Vagina (tissue), 2 donors: ENCODE results near the gene SYNDIG1. TPM values are rescaled to one million over a fixed set of nuclear protein-coding genes. Genes with fewer than 3 reads are reported as not detected.

ENCODE experiments used
- DNase-seq, 2 donors: peaks; one replicate each; pipeline ENCODE4 v3.0.0-alpha.2; 2017; ENCODE audit errors: extremely low spot score in 2 of 2
- H3K27ac ChIP-seq: fragments of 200-600 bp; sonication (generic); one replicate; pipeline ENCODE4 v1.5.1; 2019
- H3K27me3 ChIP-seq: fragments of 200-600 bp; sonication (generic); one replicate; pipeline ENCODE4 v1.5.1; 2019
- H3K36me3 ChIP-seq, 2 donors: fragments of 200-600 bp; sonication (generic); one replicate each; pipeline ENCODE4 v1.5.1; 2017 to 2019
- H3K4me1 ChIP-seq: fragments of 200-600 bp; sonication (generic); one replicate; pipeline ENCODE4 v1.5.1; 2019
- H3K4me3 ChIP-seq, 2 donors: fragments of 200-600 bp; sonication (generic); 1 replicate in 1 of 2; 2 replicates in 1 of 2; pipeline ENCODE4 v1.5.1; 2016 to 2019
- H3K9me3 ChIP-seq: fragments of 200-600 bp; sonication (generic); one replicate; pipeline ENCODE4 v1.5.1; 2019
- POLR2A ChIP-seq, 2 donors: fragments of 450-650 bp; IDR thresholded peaks; one replicate each; pipeline ENCODE4 v1.6.1; 2017; ENCODE audit warnings: antibody characterized with exemption in 2 of 2, mild to moderate bottlenecking in 2 of 2, moderate library complexity in 2 of 2
- POLR2AphosphoS5 ChIP-seq, 2 donors: sonication (generic); formaldehyde crosslinking; IDR thresholded peaks; one replicate each; pipeline ENCODE4 v1.9.0; 2017; ENCODE audit warnings: antibody characterized with exemption in 2 of 2, mild to moderate bottlenecking in 2 of 2, low read depth in 1 of 2; ENCODE audit not compliant: insufficient read depth in 1 of 2
- intact Hi-C: fragments of 100-400 bp; cut with DNase I; formaldehyde crosslinking; loops from one replicate; pipeline ENCODE4 v1.15.1; 2023
- total RNA-seq: library from RNA; depleted of rRNA; stranded (reverse); fragments of >200 nt; gene quantifications from one replicate; pipeline ENCODE4 v1.2.3, GENCODE V29; 2016
- TF ChIP-seq, protein P1 (sequence below), 3 experiments: fragments of 450-650 bp in 2 of 3; fragments of 200-600 bp in 1 of 3; sonication (generic) in 1 of 3; IDR thresholded peaks; one replicate each; pipeline ENCODE4 v1.5.1; 2017 to 2019; ENCODE audit warnings: antibody characterized with exemption in 3 of 3, mild to moderate bottlenecking in 2 of 3, moderate library complexity in 2 of 3

Gene SYNDIG1
- total RNA-seq, 1 donor from 2014 or later = 3.2 TPM

DNA sequence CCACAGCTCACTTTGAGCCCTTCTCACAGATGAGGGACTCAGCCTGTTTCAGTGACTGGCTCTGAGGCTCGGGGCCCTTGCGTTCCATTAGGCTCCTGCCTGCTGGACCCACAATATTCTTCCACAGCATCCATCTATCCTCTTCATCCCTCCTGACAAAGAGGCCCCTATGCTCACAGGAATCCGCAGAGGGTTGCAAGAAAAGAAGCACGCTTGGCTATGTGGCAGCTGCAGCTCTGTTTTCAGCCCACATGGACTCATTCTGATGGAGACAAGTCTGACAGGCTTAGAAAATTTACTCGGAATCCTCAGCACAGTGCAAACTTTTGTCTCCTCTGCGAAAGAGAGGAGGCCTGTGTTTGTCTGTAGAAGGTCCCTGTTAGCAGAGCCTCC, 207.5 kb downstream of the SYNDIG1 start:
- no peak for TF ChIP-seq POLR2AphosphoS5 (IDR thresholded peaks at IDR 0.05; ENCODE audit: insufficient read depth in 1 of 2, low read depth in 1 of 2)
- TF ChIP-seq POLR2A (IDR thresholded peaks at IDR 0.05) = no peak
- intact Hi-C loops = no loop called here
- no peaks in the 10 kb centered on the region for H3K36me3 ChIP-seq
- H3K4me1 ChIP-seq = peaks cover 6% of the 10 kb centered on the region
- no peaks in the 10 kb centered on the region for H3K27me3 ChIP-seq
- no peaks in the 10 kb centered on the region for H3K9me3 ChIP-seq
- no peak overlapping the region for H3K4me3 ChIP-seq
- no peak for DNase-seq
- H3K27ac ChIP-seq = no peak overlapping the region

GRCh38 chr20:24677626-24678315, 208.3 kb downstream of the SYNDIG1 start:
- H3K9me3 ChIP-seq = no peaks in the 10 kb centered on the region
- DNase-seq = no peak
- no peaks in the 10 kb centered on the region for H3K36me3 ChIP-seq
- intact Hi-C loops = no loop called here
- H3K27me3 ChIP-seq = no peaks in the 10 kb centered on the region
- peaks cover 6% of the 10 kb centered on the region for H3K4me1 ChIP-seq
- no peak overlapping the region for H3K4me3 ChIP-seq
- TF ChIP-seq, protein P1, sequence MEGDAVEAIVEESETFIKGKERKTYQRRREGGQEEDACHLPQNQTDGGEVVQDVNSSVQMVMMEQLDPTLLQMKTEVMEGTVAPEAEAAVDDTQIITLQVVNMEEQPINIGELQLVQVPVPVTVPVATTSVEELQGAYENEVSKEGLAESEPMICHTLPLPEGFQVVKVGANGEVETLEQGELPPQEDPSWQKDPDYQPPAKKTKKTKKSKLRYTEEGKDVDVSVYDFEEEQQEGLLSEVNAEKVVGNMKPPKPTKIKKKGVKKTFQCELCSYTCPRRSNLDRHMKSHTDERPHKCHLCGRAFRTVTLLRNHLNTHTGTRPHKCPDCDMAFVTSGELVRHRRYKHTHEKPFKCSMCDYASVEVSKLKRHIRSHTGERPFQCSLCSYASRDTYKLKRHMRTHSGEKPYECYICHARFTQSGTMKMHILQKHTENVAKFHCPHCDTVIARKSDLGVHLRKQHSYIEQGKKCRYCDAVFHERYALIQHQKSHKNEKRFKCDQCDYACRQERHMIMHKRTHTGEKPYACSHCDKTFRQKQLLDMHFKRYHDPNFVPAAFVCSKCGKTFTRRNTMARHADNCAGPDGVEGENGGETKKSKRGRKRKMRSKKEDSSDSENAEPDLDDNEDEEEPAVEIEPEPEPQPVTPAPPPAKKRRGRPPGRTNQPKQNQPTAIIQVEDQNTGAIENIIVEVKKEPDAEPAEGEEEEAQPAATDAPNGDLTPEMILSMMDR (IDR thresholded peaks at IDR 0.05) = no peak
- no peak overlapping the region for H3K27ac ChIP-seq

- Histone ChIP-seq H3K27ac (no peak overlapping the region), H3K27me3 (no peaks in the 10 kb centered on the region), H3K4me1 (no peaks in the 10 kb centered on the region), H3K9me3 (no peaks in the 10 kb centered on the region), H3K4me3 (no peak overlapping the region), H3K36me3 (no peaks in the 10 kb centered on the region)
- TF ChIP-seq POLR2A (IDR thresholded peaks at IDR 0.05) (no peak), POLR2AphosphoS5 (IDR thresholded peaks at IDR 0.05; ENCODE audit: insufficient read depth in 1 of 2, low read depth in 1 of 2) (no peak)
- TF ChIP-seq, protein P1 (IDR thresholded peaks at IDR 0.05) = no peak
- intact Hi-C loops = no loop called here
- no peak for DNase-seq
These were observed 209.1 kb downstream of the SYNDIG1 start for GRCh38 chr20:24678351-24679106.

GRCh38 chr20:24679448-24680047, 210.1 kb downstream of the SYNDIG1 start:
- Histone ChIP-seq H3K36me3 (no peaks in the 10 kb centered on the region), H3K27ac (no peak overlapping the region), H3K27me3 (no peaks in the 10 kb centered on the region), H3K4me1 (no peaks in the 10 kb centered on the region), H3K4me3 (no peak overlapping the region), H3K9me3 (no peaks in the 10 kb centered on the region)
- intact Hi-C loops = no loop called here
- DNase-seq = no peak
- TF ChIP-seq POLR2A (IDR thresholded peaks at IDR 0.05) = no peak
- TF ChIP-seq, protein P1 (IDR thresholded peaks at IDR 0.05) = no peak
- no peak for TF ChIP-seq POLR2AphosphoS5 (IDR thresholded peaks at IDR 0.05; ENCODE audit: insufficient read depth in 1 of 2, low read depth in 1 of 2)

DNA sequence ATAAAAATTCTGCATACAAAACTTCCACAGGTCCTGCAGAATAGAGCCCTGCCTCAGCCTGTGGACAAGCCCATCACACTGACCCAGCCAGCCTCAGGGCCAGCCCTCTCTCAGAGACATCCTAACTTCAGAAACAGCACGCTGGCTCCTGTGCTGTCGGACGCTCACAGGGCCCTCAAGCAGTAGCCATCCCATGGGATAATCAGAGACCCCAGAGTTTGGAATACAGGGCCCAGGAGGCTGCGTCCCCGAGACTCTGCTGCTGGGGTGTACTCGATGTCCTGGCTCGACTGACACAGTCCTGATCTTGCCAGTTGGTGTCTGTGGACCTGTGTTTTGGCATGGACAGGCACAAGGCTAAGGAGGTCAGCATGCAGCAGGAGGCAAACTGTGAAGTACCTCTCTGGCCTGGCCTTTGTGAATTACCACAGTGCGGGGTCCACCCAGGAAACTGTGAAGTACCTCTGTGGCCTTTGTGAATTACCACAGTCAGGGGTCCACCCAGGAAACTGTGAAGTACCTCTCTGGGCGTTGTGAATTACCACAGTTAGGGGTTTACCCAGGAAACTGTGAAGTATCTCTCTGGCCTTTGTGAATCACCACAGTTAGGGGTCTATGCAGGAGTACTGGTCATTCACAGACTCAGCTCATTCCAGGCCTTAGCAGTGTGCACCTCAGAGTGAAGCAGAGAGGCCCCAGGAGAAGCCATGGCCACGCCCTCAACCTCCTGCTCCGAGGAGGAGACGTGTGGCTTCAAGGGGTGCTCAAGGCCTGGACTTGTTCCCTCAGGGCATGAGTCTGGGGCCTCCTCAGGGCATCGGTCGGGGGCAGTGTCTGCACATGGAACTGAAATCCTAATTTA, 212.4 kb downstream of the SYNDIG1 start:
- intact Hi-C loops = no loop called here

More for the DNA sequence above, 212.4 kb downstream of the SYNDIG1 start:
- Histone ChIP-seq H3K9me3 (no peaks in the 10 kb centered on the region), H3K36me3 (no peaks in the 10 kb centered on the region), H3K4me1 (no peaks in the 10 kb centered on the region), H3K27ac (no peak overlapping the region), H3K4me3 (no peak overlapping the region), H3K27me3 (no peaks in the 10 kb centered on the region)
- TF ChIP-seq, protein P1 (IDR thresholded peaks at IDR 0.05) = no peak
- TF ChIP-seq POLR2AphosphoS5 (IDR thresholded peaks at IDR 0.05; ENCODE audit: insufficient read depth in 1 of 2, low read depth in 1 of 2) (no peak), POLR2A (IDR thresholded peaks at IDR 0.05) (no peak)
- DNase-seq = no peak
